Liver (tissue), 9 donors: ENCODE data around the gene NARS2. TPM values are rescaled to one million over a fixed set of nuclear protein-coding genes. Genes with fewer than 3 reads are reported as not detected.

Experiments used
- DNase-seq: peaks from one replicate; pipeline ENCODE4 v3.0.0-alpha.2; 2017; ENCODE audit warnings: low spot score
- H3K27ac ChIP-seq, 2 donors: one replicate each; pipeline ENCODE4 v1.7.0; 2013; ENCODE audit warnings: inconsistent platforms in 2 of 2, low read length in 2 of 2, control low read depth in 1 of 2, low read depth in 1 of 2, mild to moderate bottlenecking in 1 of 2
- H3K27me3 ChIP-seq, 4 donors: one replicate each; pipeline versions ENCODE4 v1.6.1 to v1.7.0; 2013; ENCODE audit warnings: low read length in 3 of 4, inconsistent platforms in 1 of 4, mild to moderate bottlenecking in 1 of 4, moderate library complexity in 1 of 4; ENCODE audit not compliant: control insufficient read depth in 4 of 4, insufficient read depth in 4 of 4
- H3K36me3 ChIP-seq, 4 donors: one replicate each; pipeline versions ENCODE4 v1.6.1 to v1.7.0; 2013; ENCODE audit warnings: low read length in 3 of 4, mild to moderate bottlenecking in 3 of 4, low read depth in 1 of 4, moderate library complexity in 1 of 4; ENCODE audit not compliant: control insufficient read depth in 4 of 4, insufficient read depth in 3 of 4
- H3K4me1 ChIP-seq, 4 donors: one replicate each; pipeline versions ENCODE4 v1.6.1 to v1.7.0; 2013; ENCODE audit warnings: low read length in 3 of 4, mild to moderate bottlenecking in 3 of 4, moderate library complexity in 1 of 4; ENCODE audit not compliant: control insufficient read depth in 4 of 4, insufficient read depth in 4 of 4
- H3K4me3 ChIP-seq, 3 donors: one replicate each; pipeline versions ENCODE4 v1.6.1 to v1.7.0; 2013; ENCODE audit warnings: low read length in 3 of 3, control low read depth in 1 of 3, low read depth in 1 of 3, mild to moderate bottlenecking in 1 of 3
- H3K9ac ChIP-seq, 2 donors: one replicate each; pipeline ENCODE4 v1.7.0; 2013; ENCODE audit warnings: low read length in 2 of 2, mild to moderate bottlenecking in 2 of 2, moderate library complexity in 2 of 2, control low read depth in 1 of 2, low read depth in 1 of 2
- H3K9me3 ChIP-seq, 4 donors: one replicate each; pipeline versions ENCODE4 v1.6.1 to v1.7.0; 2013; ENCODE audit warnings: low read length in 3 of 4; ENCODE audit not compliant: control insufficient read depth in 4 of 4
- EGR1 ChIP-seq, 2 donors: IDR thresholded peaks; 2 replicates each; pipeline ENCODE4 v1.6.1; 2016 to 2018; ENCODE audit warnings: antibody characterized with exemption in 2 of 2, low read depth in 2 of 2
- FOXA1 ChIP-seq: IDR thresholded peaks from 2 replicates; pipeline ENCODE4 v1.6.1; 2016; ENCODE audit warnings: antibody characterized with exemption
- FOXA2 ChIP-seq: IDR thresholded peaks from 2 replicates; pipeline ENCODE4 v1.6.1; 2016; ENCODE audit warnings: antibody characterized with exemption
- GABPA ChIP-seq, 2 donors: IDR thresholded peaks in 1 of 2; conservative IDR thresholded peaks in 1 of 2; 2 replicates each; pipeline ENCODE4 v1.6.1; 2016; ENCODE audit warnings: antibody characterized with exemption in 2 of 2, mild to moderate bottlenecking in 1 of 2, moderate library complexity in 1 of 2
- HNF4A ChIP-seq, 2 donors: conservative IDR thresholded peaks; 2 replicates each; pipeline ENCODE4 v1.6.1; 2016; ENCODE audit warnings: antibody characterized with exemption in 2 of 2, mild to moderate bottlenecking in 2 of 2
- HNF4G ChIP-seq: IDR thresholded peaks from 2 replicates; pipeline ENCODE4 v1.6.1; 2016; ENCODE audit warnings: antibody characterized with exemption
- JUND ChIP-seq, 2 donors: IDR thresholded peaks; 2 replicates each; pipeline ENCODE4 v1.6.1; 2016; ENCODE audit warnings: antibody characterized with exemption in 2 of 2
- NR2F2 ChIP-seq: IDR thresholded peaks from 2 replicates; pipeline ENCODE4 v1.6.1; 2016; ENCODE audit warnings: antibody characterized with exemption
- RAD21 ChIP-seq, 2 donors: IDR thresholded peaks; 2 replicates each; pipeline ENCODE4 v1.6.1; 2016; ENCODE audit warnings: antibody characterized with exemption in 2 of 2, mild to moderate bottlenecking in 2 of 2
- RXRA ChIP-seq, 2 donors: IDR thresholded peaks; 2 replicates each; pipeline ENCODE4 v1.6.1; 2017 to 2018; ENCODE audit warnings: antibody characterized with exemption in 2 of 2, mild to moderate bottlenecking in 1 of 2
- SP1 ChIP-seq: IDR thresholded peaks from 2 replicates; pipeline ENCODE4 v1.6.1; 2018; ENCODE audit warnings: antibody characterized with exemption, mild to moderate bottlenecking
- TAF1 ChIP-seq: conservative IDR thresholded peaks from 2 replicates; pipeline ENCODE4 v1.6.1; 2016; ENCODE audit warnings: antibody characterized with exemption, mild to moderate bottlenecking
- YY1 ChIP-seq: IDR thresholded peaks from 2 replicates; pipeline ENCODE4 v1.6.1; 2016; ENCODE audit warnings: antibody characterized with exemption, mild to moderate bottlenecking
- ZBTB33 ChIP-seq: IDR thresholded peaks from 2 replicates; pipeline ENCODE4 v1.6.1; 2016; ENCODE audit warnings: antibody characterized with exemption
- WGBS: extraction: QIAGEN DNeasy Blood & Tissue Kit; methylation state at CpG from one replicate; pipeline ENCODE4 v1.1.7; 2013; 5-methylcytosine and 5-hydroxymethylcytosine counted together
- polyA plus RNA-seq, 2 donors: library from polyadenylated mRNA; stranded (reverse) in 1 of 2; unstranded in 1 of 2; fragments of 200-250 nt in 1 of 2; fragments of >200 nt in 1 of 2; fragmentation: Nextera tagmentation in 1 of 2; extraction: Ambion mirVana in 1 of 2; gene quantifications; one replicate each; pipeline versions ENCODE4 v1.2.1 to v1.2.3, GENCODE V29; 2013 to 2015
- total RNA-seq, 2 donors: library from RNA; depleted of rRNA; stranded (reverse); fragments of >200 nt; gene quantifications; one replicate each; pipeline ENCODE4 v1.2.3, GENCODE V29; 2014
- TF ChIP-seq, protein P1 (sequence below): fragments of 150-350 bp; IDR thresholded peaks from 2 replicates; pipeline ENCODE4 v1.5.1; 2017; ENCODE audit warnings: improper control_type of control experiment, low read depth, low read length; ENCODE audit not compliant: missing input control
- TF ChIP-seq, protein P2 (sequence below): IDR thresholded peaks from 2 replicates; pipeline ENCODE4 v1.6.1; 2016; ENCODE audit warnings: antibody characterized with exemption
- TF ChIP-seq, protein P3 (sequence below): IDR thresholded peaks from 2 replicates; pipeline ENCODE4 v1.6.1; 2016; ENCODE audit warnings: antibody characterized with exemption, mild to moderate bottlenecking
- TF ChIP-seq, protein P4 (sequence below): IDR thresholded peaks from 2 replicates; pipeline ENCODE4 v1.6.1; 2016; ENCODE audit warnings: antibody characterized with exemption
- donor health status: healthy.
- donor health status: healthy.
- donor health status: healthy.
- donor health status: healthy.
- donor health status: healthy.

NARS2 gene
- total and polyA plus RNA-seq, 4 donors, result 10.4 to 19.4 (median 11.8) TPM

- TF ChIP-seq JUND (IDR thresholded peaks at IDR 0.05), result no peak
- TF ChIP-seq HNF4A (conservative IDR thresholded peaks at IDR 0.05), result peak in 1 of 2 donors; percentile 6
- no peak overlapping the region for H3K27ac ChIP-seq
- no peaks in the 10 kb centered on the region for H3K9me3 ChIP-seq
- no peak overlapping the region for H3K9ac ChIP-seq
- peaks cover 0 to 5% (median 4%) of the 10 kb centered on the region in 4 donors for H3K4me1 ChIP-seq
- no peaks in the 10 kb centered on the region for H3K27me3 ChIP-seq
- H3K36me3 ChIP-seq, result peaks cover 0 to 1% (median 0%) of the 10 kb centered on the region in 4 donors
- DNase-seq, result no peak
- no peak overlapping the region for H3K4me3 ChIP-seq
Observed at GRCh38 chr11:78474451-78474850, 100.2 kb downstream of the NARS2 start.

DNA sequence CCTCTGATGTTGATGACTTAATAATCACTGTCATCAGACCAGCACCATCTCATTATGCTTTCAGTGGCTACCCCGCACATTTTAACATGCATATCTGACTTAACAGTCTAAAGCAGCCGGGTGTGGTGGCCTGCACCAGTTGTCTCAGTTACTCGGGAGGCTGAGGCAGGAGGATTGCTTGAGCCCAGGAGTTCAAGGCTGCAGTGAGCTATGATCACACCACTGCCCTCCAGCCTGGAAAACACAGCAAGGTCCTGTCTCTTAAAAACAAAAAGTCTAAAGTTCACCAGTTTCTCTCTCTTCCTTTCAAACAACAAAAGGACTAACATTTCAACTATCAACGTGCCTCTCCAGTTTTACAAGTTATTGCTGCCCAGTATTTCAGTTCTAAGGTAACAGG is 101.8 kb downstream of the NARS2 start:
- no peaks in the 10 kb centered on the region for H3K27me3 ChIP-seq
- H3K9me3 ChIP-seq, result no peaks in the 10 kb centered on the region
- TF ChIP-seq, protein P1, sequence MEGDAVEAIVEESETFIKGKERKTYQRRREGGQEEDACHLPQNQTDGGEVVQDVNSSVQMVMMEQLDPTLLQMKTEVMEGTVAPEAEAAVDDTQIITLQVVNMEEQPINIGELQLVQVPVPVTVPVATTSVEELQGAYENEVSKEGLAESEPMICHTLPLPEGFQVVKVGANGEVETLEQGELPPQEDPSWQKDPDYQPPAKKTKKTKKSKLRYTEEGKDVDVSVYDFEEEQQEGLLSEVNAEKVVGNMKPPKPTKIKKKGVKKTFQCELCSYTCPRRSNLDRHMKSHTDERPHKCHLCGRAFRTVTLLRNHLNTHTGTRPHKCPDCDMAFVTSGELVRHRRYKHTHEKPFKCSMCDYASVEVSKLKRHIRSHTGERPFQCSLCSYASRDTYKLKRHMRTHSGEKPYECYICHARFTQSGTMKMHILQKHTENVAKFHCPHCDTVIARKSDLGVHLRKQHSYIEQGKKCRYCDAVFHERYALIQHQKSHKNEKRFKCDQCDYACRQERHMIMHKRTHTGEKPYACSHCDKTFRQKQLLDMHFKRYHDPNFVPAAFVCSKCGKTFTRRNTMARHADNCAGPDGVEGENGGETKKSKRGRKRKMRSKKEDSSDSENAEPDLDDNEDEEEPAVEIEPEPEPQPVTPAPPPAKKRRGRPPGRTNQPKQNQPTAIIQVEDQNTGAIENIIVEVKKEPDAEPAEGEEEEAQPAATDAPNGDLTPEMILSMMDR, result no peak
- TF ChIP-seq HNF4A (conservative IDR thresholded peaks at IDR 0.05) (peak in 1 of 2 donors; percentile 23), TAF1 (no peak)
- DNase-seq, result no peak
- H3K27ac ChIP-seq, result no peak overlapping the region
- no peaks in the 10 kb centered on the region for H3K36me3 ChIP-seq
- H3K4me1 ChIP-seq, result peaks cover 0 to 5% (median 4%) of the 10 kb centered on the region in 4 donors
- no peak overlapping the region for H3K4me3 ChIP-seq
- no peak overlapping the region for H3K9ac ChIP-seq
- WGBS, result 87% methylated on average over 4 of the region's 4 CpGs

DNA sequence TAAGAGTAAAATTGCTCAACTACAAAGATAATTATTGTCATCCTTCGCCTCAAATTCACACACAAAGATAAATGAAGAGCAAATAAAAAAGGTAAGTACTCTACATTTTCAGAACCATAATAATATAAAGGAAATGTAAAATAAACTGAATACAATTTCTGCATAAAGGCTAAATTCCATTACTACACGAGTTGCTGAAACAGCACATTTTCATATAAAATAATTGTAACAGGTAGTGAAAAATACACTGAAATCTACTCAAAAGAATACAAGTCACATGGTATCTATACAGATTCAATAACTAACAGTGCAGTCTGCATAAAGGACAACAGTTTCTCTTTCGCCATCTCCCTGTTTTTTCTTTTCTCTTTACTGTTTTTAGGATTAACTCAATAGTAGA is 102.3 kb downstream of the NARS2 start:
- Histone ChIP-seq H3K4me3 (no peak overlapping the region), H3K4me1 (peaks cover 0 to 5% (median 4%) of the 10 kb centered on the region in 4 donors), H3K27me3 (no peaks in the 10 kb centered on the region), H3K9me3 (no peaks in the 10 kb centered on the region), H3K9ac (no peak overlapping the region), H3K36me3 (no peaks in the 10 kb centered on the region), H3K27ac (no peak overlapping the region)
- no peak for DNase-seq
- TF ChIP-seq, protein P2, sequence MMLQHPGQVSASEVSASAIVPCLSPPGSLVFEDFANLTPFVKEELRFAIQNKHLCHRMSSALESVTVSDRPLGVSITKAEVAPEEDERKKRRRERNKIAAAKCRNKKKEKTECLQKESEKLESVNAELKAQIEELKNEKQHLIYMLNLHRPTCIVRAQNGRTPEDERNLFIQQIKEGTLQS, result no peak
- TF ChIP-seq GABPA (IDR thresholded peaks at IDR 0.05 in 1 of 2, conservative IDR thresholded peaks at IDR 0.05 in 1 of 2) (no peak), EGR1 (IDR thresholded peaks at IDR 0.05; ENCODE audit: low read depth in 2 of 2) (no peak), NR2F2 (no peak), HNF4A (conservative IDR thresholded peaks at IDR 0.05) (no peak), FOXA2 (no peak), ZBTB33 (no peak), JUND (IDR thresholded peaks at IDR 0.05) (no peak), SP1 (no peak), RAD21 (IDR thresholded peaks at IDR 0.05) (no peak), HNF4G (no peak), TAF1 (no peak), RXRA (IDR thresholded peaks at IDR 0.05) (no peak), FOXA1 (no peak), YY1 (no peak)
- TF ChIP-seq, protein P3, sequence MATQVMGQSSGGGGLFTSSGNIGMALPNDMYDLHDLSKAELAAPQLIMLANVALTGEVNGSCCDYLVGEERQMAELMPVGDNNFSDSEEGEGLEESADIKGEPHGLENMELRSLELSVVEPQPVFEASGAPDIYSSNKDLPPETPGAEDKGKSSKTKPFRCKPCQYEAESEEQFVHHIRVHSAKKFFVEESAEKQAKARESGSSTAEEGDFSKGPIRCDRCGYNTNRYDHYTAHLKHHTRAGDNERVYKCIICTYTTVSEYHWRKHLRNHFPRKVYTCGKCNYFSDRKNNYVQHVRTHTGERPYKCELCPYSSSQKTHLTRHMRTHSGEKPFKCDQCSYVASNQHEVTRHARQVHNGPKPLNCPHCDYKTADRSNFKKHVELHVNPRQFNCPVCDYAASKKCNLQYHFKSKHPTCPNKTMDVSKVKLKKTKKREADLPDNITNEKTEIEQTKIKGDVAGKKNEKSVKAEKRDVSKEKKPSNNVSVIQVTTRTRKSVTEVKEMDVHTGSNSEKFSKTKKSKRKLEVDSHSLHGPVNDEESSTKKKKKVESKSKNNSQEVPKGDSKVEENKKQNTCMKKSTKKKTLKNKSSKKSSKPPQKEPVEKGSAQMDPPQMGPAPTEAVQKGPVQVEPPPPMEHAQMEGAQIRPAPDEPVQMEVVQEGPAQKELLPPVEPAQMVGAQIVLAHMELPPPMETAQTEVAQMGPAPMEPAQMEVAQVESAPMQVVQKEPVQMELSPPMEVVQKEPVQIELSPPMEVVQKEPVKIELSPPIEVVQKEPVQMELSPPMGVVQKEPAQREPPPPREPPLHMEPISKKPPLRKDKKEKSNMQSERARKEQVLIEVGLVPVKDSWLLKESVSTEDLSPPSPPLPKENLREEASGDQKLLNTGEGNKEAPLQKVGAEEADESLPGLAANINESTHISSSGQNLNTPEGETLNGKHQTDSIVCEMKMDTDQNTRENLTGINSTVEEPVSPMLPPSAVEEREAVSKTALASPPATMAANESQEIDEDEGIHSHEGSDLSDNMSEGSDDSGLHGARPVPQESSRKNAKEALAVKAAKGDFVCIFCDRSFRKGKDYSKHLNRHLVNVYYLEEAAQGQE, result no peak
- TF ChIP-seq, protein P1, result no peak
- TF ChIP-seq, protein P4, sequence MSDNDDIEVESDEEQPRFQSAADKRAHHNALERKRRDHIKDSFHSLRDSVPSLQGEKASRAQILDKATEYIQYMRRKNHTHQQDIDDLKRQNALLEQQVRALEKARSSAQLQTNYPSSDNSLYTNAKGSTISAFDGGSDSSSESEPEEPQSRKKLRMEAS, result no peak
- WGBS, result 98% methylated on average over 3 of the region's 3 CpGs
